ENCODE data around the gene TRMT44. TPM values are rescaled to one million over a fixed set of nuclear protein-coding genes. Genes with fewer than 3 reads are reported as not detected.

The TRMT44 gene
- total RNA-seq, 1 experiment from 2014 or later, result 23.4 TPM

DNA sequence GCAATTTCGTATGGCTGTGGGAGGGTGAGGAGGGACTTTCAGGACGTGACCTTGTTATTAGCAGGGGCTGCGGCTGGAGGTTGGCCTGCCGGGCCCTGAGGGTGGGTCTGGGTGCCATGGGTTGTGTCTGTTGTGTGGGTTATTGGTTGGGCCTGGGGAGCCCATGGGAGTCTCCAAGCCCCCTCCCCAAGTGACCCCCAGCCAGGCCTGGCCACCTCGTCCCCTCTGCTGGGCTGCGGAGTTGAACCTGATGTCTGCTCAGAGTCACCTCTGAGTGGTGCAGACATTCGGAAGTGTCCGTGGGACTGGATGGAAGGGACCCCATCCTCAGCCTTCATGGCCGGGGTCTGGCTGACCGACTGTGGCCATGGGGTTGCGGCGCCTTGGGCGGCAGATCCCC, 67.7 kb downstream of the TRMT44 start:
- Mint-ChIP-seq H3K27ac (ENCODE audit: unreplicated experiment) (no peak overlapping the region), H3K4me1 (ENCODE audit: low read depth, unreplicated experiment) (no peaks in the 10 kb centered on the region), H3K9me3 (ENCODE audit: unreplicated experiment) (peaks cover 7% of the 10 kb centered on the region), H3K36me3 (ENCODE audit: insufficient read depth, unreplicated experiment) (no peaks in the 10 kb centered on the region), H3K27me3 (ENCODE audit: insufficient read depth, unreplicated experiment) (no peaks in the 10 kb centered on the region), H3K4me3 (ENCODE audit: unreplicated experiment) (no peak overlapping the region)
- intact Hi-C loops (cut with micrococcal nuclease; ENCODE audit: unreplicated experiment), result no loop called here
- POLR2A ChIA-PET, result no interaction called here
- TF ChIP-seq, protein P1, sequence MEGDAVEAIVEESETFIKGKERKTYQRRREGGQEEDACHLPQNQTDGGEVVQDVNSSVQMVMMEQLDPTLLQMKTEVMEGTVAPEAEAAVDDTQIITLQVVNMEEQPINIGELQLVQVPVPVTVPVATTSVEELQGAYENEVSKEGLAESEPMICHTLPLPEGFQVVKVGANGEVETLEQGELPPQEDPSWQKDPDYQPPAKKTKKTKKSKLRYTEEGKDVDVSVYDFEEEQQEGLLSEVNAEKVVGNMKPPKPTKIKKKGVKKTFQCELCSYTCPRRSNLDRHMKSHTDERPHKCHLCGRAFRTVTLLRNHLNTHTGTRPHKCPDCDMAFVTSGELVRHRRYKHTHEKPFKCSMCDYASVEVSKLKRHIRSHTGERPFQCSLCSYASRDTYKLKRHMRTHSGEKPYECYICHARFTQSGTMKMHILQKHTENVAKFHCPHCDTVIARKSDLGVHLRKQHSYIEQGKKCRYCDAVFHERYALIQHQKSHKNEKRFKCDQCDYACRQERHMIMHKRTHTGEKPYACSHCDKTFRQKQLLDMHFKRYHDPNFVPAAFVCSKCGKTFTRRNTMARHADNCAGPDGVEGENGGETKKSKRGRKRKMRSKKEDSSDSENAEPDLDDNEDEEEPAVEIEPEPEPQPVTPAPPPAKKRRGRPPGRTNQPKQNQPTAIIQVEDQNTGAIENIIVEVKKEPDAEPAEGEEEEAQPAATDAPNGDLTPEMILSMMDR (IDR thresholded peaks at IDR 0.05; ENCODE audit: insufficient read depth in 1 of 2, low read depth in 1 of 2, low read length in 1 of 2, severe bottlenecking in 1 of 2, unreplicated experiment in 1 of 2), result no peak
- DNase-seq, result no peak
- Histone ChIP-seq H3K36me3 (ENCODE audit: control insufficient read depth, insufficient read depth, low read length) (no peaks in the 10 kb centered on the region), H3K27me3 (replicated peaks; ENCODE audit: control insufficient read depth, insufficient read depth, low read length) (no peaks in the 10 kb centered on the region), H3K4me1 (no peaks in the 10 kb centered on the region), H3K4me3 (ENCODE audit: low read depth, low read length) (no peak overlapping the region), H3K9me3 (peaks cover 10% of the 10 kb centered on the region)
- BruUV-seq (replicated peaks), result no TSS peak
- CTCF ChIA-PET, result no interaction called here

DNA sequence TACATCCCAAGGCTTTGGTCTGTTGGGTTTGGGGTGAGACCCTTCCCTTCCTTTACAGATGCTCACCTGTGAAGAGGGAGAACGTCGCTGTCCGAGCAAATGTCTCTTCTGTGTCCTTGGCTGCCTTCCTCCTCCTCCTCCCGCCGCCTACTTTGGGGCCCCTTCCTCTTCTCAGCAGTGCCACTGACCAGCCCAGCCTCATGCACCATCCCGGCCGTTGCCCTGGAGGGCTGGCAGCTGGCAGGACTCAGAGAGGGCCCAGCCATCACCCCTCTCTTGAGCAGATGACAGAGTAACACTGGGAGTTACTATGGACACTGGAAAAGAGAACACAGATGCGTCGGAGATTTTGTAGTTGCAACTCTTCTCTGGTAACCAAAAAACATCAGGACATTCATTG, 68.2 kb downstream of the TRMT44 start:
- no peaks in the 10 kb centered on the region for H3K4me1 Mint-ChIP-seq (ENCODE audit: low read depth, unreplicated experiment)
- H3K27me3 ChIP-seq (replicated peaks; ENCODE audit: control insufficient read depth, insufficient read depth, low read length), result no peaks in the 10 kb centered on the region
- no peaks in the 10 kb centered on the region for H3K27me3 Mint-ChIP-seq (ENCODE audit: insufficient read depth, unreplicated experiment)
- intact Hi-C loops (cut with micrococcal nuclease; ENCODE audit: unreplicated experiment), result no loop called here
- H3K4me3 Mint-ChIP-seq (ENCODE audit: unreplicated experiment), result no peak overlapping the region
- TF ChIP-seq, protein P1 (IDR thresholded peaks at IDR 0.05; ENCODE audit: insufficient read depth in 1 of 2, low read depth in 1 of 2, low read length in 1 of 2, severe bottlenecking in 1 of 2, unreplicated experiment in 1 of 2), result no peak
- H3K36me3 Mint-ChIP-seq (ENCODE audit: insufficient read depth, unreplicated experiment), result no peaks in the 10 kb centered on the region
- no peak overlapping the region for H3K27ac Mint-ChIP-seq (ENCODE audit: unreplicated experiment)
- no peaks in the 10 kb centered on the region for H3K36me3 ChIP-seq (ENCODE audit: control insufficient read depth, insufficient read depth, low read length)
- peaks cover 12% of the 10 kb centered on the region for H3K9me3 ChIP-seq
- DNase-seq, result no peak
- H3K9me3 Mint-ChIP-seq (ENCODE audit: unreplicated experiment), result peaks cover 12% of the 10 kb centered on the region
- no TSS peak for BruUV-seq (replicated peaks)
- no peak overlapping the region for H3K4me3 ChIP-seq (ENCODE audit: low read depth, low read length)
- ChIA-PET CTCF (no interaction called here), POLR2A (no interaction called here)
- no peaks in the 10 kb centered on the region for H3K4me1 ChIP-seq

DNA sequence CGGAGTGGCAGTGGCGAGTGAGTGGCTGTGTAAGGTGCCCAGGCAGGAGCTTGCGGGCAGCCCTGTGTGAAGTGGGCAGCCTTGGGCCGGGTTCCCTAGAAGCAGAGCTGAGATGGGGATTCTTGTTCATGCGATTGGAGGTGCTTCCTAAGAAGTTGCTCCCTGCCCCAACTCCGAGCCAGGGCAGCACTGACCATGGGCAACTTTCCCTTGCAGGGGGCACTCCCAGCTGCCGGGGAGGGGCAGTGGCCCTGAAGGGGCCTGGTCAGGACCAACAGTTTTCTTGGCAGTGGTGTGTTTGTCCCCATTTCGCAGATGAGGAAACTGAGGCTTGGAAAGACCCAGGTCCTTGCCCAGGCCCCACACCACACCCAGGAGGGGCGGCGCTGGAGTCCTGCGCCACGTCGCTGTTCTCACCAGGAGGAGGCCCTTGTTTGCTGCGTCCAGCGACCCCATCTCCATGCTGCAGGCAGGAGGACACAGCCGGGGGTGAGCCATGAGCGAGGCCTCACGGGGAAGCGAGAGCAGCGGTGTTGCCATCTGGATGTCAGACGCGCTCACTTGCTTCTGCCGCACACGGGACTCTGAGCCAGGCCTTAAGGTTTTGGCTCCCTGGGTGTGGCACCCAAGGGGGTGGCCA, 68.9 kb downstream of the TRMT44 start:
- TF ChIP-seq, protein P1 (IDR thresholded peaks at IDR 0.05; ENCODE audit: insufficient read depth in 1 of 2, low read depth in 1 of 2, low read length in 1 of 2, severe bottlenecking in 1 of 2, unreplicated experiment in 1 of 2), result no peak
- Histone ChIP-seq H3K4me1 (no peaks in the 10 kb centered on the region), H3K27me3 (replicated peaks; ENCODE audit: control insufficient read depth, insufficient read depth, low read length) (no peaks in the 10 kb centered on the region), H3K36me3 (ENCODE audit: control insufficient read depth, insufficient read depth, low read length) (no peaks in the 10 kb centered on the region), H3K4me3 (ENCODE audit: low read depth, low read length) (no peak overlapping the region), H3K9me3 (peaks cover 12% of the 10 kb centered on the region)
- no peaks in the 10 kb centered on the region for H3K27me3 Mint-ChIP-seq (ENCODE audit: insufficient read depth, unreplicated experiment)
- H3K4me1 Mint-ChIP-seq (ENCODE audit: low read depth, unreplicated experiment), result no peaks in the 10 kb centered on the region
- H3K36me3 Mint-ChIP-seq (ENCODE audit: insufficient read depth, unreplicated experiment), result no peaks in the 10 kb centered on the region
- H3K27ac Mint-ChIP-seq (ENCODE audit: unreplicated experiment), result no peak overlapping the region
- peaks cover 12% of the 10 kb centered on the region for H3K9me3 Mint-ChIP-seq (ENCODE audit: unreplicated experiment)
- POLR2A ChIA-PET, result no interaction called here
- BruUV-seq (replicated peaks), result no TSS peak
- no peak for DNase-seq
- no peak overlapping the region for H3K4me3 Mint-ChIP-seq (ENCODE audit: unreplicated experiment)
- CTCF ChIA-PET, result interaction anchor here (0.6 kb wide), 1 partner anchor 77 kb away, joined by 3 read pairs; no protein-coding TSS in a partner anchor
- intact Hi-C loops (cut with micrococcal nuclease; ENCODE audit: unreplicated experiment), result no loop called here
